DOHH2 (cell line): ENCODE results near the gene DPPA2.

Experiments used
- H3F3A ChIP-seq: fragments of 200-600 bp; sonication (generic), shearing (Covaris generic); 2 replicates; pipeline ENCODE4 v1.6.0; 2016; ENCODE audit warnings: antibody characterized with exemption, mild to moderate bottlenecking; ENCODE audit not compliant: control insufficient read depth, insufficient read depth
- H3K27ac ChIP-seq: fragments of 200-600 bp; sonication (generic); 2 replicates; pipeline ENCODE4 v1.5.1; 2014; ENCODE audit warnings: low read depth, mild to moderate bottlenecking, low read length, moderate library complexity
- H3K27me3 ChIP-seq: fragments of 200-600 bp; sonication (generic); 2 replicates; pipeline ENCODE4 v1.6.1; 2014; ENCODE audit warnings: mild to moderate bottlenecking, low read length, mixed read lengths; ENCODE audit not compliant: control insufficient read depth
- H3K36me3 ChIP-seq: fragments of 200-600 bp; sonication (generic); 2 replicates; pipeline ENCODE4 v1.6.1; 2014; ENCODE audit warnings: mild to moderate bottlenecking, low read length, moderate library complexity, mixed read lengths; ENCODE audit not compliant: control insufficient read depth
- H3K4me1 ChIP-seq: fragments of 200-600 bp; sonication (generic); 2 replicates; pipeline ENCODE4 v1.6.1; 2014; ENCODE audit warnings: mild to moderate bottlenecking, low read length, mixed read lengths; ENCODE audit not compliant: control insufficient read depth
- H3K4me2 ChIP-seq: fragments of 200-600 bp; sonication (generic); 2 replicates; pipeline ENCODE4 v1.6.0; 2014; ENCODE audit warnings: mild to moderate bottlenecking, low read length, moderate library complexity
- H3K4me3 ChIP-seq: fragments of 200-600 bp; sonication (generic); 2 replicates; pipeline ENCODE4 v1.5.1; 2014; ENCODE audit warnings: mild to moderate bottlenecking, low read length, mixed read lengths
- H3K79me2 ChIP-seq: fragments of 200-600 bp; sonication (generic); 2 replicates; pipeline ENCODE4 v1.6.1; 2014; ENCODE audit warnings: mild to moderate bottlenecking, low read length, mixed read lengths; ENCODE audit not compliant: control insufficient read depth
- H3K9me2 ChIP-seq: fragments of 200-600 bp; sonication (generic); replicated peaks from 2 replicates; pipeline ENCODE4 v1.6.1; 2014; ENCODE audit warnings: mild to moderate bottlenecking, low read length, mixed read lengths; ENCODE audit not compliant: control insufficient read depth
- H3K9me3 ChIP-seq: fragments of 200-600 bp; sonication (generic); 2 replicates; pipeline ENCODE4 v1.6.1; 2014; ENCODE audit warnings: antibody characterized with exemption, low read length, mixed read lengths; ENCODE audit not compliant: control insufficient read depth, insufficient read depth
- H4K20me1 ChIP-seq: fragments of 200-600 bp; sonication (generic); 2 replicates; pipeline ENCODE4 v1.6.0; 2014; ENCODE audit warnings: low read depth, mild to moderate bottlenecking, antibody characterized with exemption, low read length, moderate library complexity; ENCODE audit not compliant: control insufficient read depth, insufficient read depth
- CTCF ChIP-seq: fragments of 200-600 bp; sonication (generic); IDR thresholded peaks from one replicate; pipeline ENCODE4 v1.5.1; 2014; ENCODE audit warnings: antibody characterized with exemption, mild to moderate bottlenecking, low read depth, low read length; ENCODE audit not compliant: poor library complexity, severe bottlenecking
- EZH2phosphoT487 ChIP-seq: fragments of 200-600 bp; sonication (generic); IDR thresholded peaks from 2 replicates; pipeline ENCODE4 v1.6.1; 2017; ENCODE audit warnings: borderline replicate concordance, mild to moderate bottlenecking, antibody characterized with exemption, low read length, moderate library complexity, mixed read lengths

The DPPA2 gene

GRCh38 chr3:109325109-109325508 lies 8.8 kb upstream of the DPPA2 start:
- Histone ChIP-seq H3F3A (no peaks in the 10 kb centered on the region), H3K9me2 (no peaks in the 10 kb centered on the region), H3K36me3 (no peaks in the 10 kb centered on the region), H3K79me2 (no peaks in the 10 kb centered on the region), H3K4me2 (no peak overlapping the region), H4K20me1 (no peaks in the 10 kb centered on the region), H3K4me3 (no peak overlapping the region), H3K4me1 (no peaks in the 10 kb centered on the region), H3K9me3 (no peaks in the 10 kb centered on the region), H3K27me3 (no peaks in the 10 kb centered on the region), H3K27ac (no peak overlapping the region)
- TF ChIP-seq EZH2phosphoT487, result no peak
- TF ChIP-seq CTCF, result no peak

- H3K36me3 ChIP-seq, result no peaks in the 10 kb centered on the region
- no peaks in the 10 kb centered on the region for H3K79me2 ChIP-seq
- no peak overlapping the region for H3K27ac ChIP-seq
- no peaks in the 10 kb centered on the region for H3K27me3 ChIP-seq
- no peaks in the 10 kb centered on the region for H3K4me1 ChIP-seq
- no peaks in the 10 kb centered on the region; the same call in 1 of the 2 replicates for H3K9me3 ChIP-seq
- no peak overlapping the region for H3K4me3 ChIP-seq
- no peaks in the 10 kb centered on the region for H3K9me2 ChIP-seq
- no peaks in the 10 kb centered on the region for H3F3A ChIP-seq
- no peaks in the 10 kb centered on the region for H4K20me1 ChIP-seq
- TF ChIP-seq CTCF (no peak), EZH2phosphoT487 (no peak)
- no peak overlapping the region for H3K4me2 ChIP-seq
Measured at GRCh38 chr3:109313061-109313460, 3.3 kb downstream of the DPPA2 start.

- H3K4me3 ChIP-seq, result no peak overlapping the region
- H3K36me3 ChIP-seq, result no peaks in the 10 kb centered on the region
- H4K20me1 ChIP-seq, result no peaks in the 10 kb centered on the region
- H3K4me1 ChIP-seq, result no peaks in the 10 kb centered on the region
- H3K9me2 ChIP-seq, result no peaks in the 10 kb centered on the region
- no peaks in the 10 kb centered on the region for H3K79me2 ChIP-seq
- no peak overlapping the region for H3K4me2 ChIP-seq
- H3K9me3 ChIP-seq, result no peaks in the 10 kb centered on the region
- H3K27me3 ChIP-seq, result no peaks in the 10 kb centered on the region
- H3K27ac ChIP-seq, result no peak overlapping the region
- no peaks in the 10 kb centered on the region for H3F3A ChIP-seq
- TF ChIP-seq EZH2phosphoT487 (no peak), CTCF (no peak)
Measured at GRCh38 chr3:109297496-109297895, 18.8 kb downstream of the DPPA2 start.

- Histone ChIP-seq H3K36me3 (no peaks in the 10 kb centered on the region), H3F3A (no peaks in the 10 kb centered on the region), H3K27me3 (no peaks in the 10 kb centered on the region), H3K79me2 (no peaks in the 10 kb centered on the region), H3K4me3 (no peak overlapping the region), H3K4me2 (no peak overlapping the region), H3K27ac (no peak overlapping the region), H3K9me2 (no peaks in the 10 kb centered on the region), H4K20me1 (no peaks in the 10 kb centered on the region), H3K9me3 (no peaks in the 10 kb centered on the region), H3K4me1 (no peaks in the 10 kb centered on the region)
- TF ChIP-seq EZH2phosphoT487 (no peak), CTCF (no peak)
Measured at GRCh38 chr3:109284071-109284470, 32.2 kb downstream of the DPPA2 start.
